ENCODE results near the gene ITGA3.

DNA sequence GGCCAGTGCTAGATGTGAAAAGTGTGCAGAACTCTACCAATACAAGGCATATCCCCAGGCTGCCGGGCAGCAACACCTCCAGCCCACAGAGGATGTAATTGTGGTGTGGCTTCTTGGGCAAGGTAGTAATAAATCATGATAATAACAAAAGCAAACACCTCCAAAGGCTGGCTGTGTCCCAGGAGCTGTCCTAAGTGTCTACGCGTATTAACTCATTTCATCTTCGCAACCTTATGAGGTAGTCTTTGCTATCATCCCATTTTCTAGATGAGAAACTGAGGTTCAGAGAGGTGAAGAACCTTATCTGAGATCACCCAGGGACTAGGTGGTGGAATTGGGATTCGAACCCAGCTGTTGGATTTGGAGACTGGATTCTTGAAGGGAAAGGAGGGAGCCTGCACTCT, 44.6 kb downstream of the ITGA3 start:
- TF ChIP-seq POLR2A (IDR thresholded peaks at IDR 0.05; ENCODE audit: low read depth, low read length), result no peak
- TF ChIP-seq POLR2AphosphoS5 (IDR thresholded peaks at IDR 0.05; ENCODE audit: low read depth, low read length), result no peak
- no peak for TF ChIP-seq SPI1 (IDR thresholded peaks at IDR 0.05; ENCODE audit: low read depth, low read length)
- no peak for TF ChIP-seq TAF1 (IDR thresholded peaks at IDR 0.05; ENCODE audit: low read depth, low read length)
- TF ChIP-seq PAX5 (IDR thresholded peaks at IDR 0.05; ENCODE audit: insufficient read depth, low read length, severe bottlenecking), result no peak
- TF ChIP-seq POU2F2 (IDR thresholded peaks at IDR 0.05; ENCODE audit: low read depth, low read length), result no peak

All from GM12891 (cell line).